MV-4-11 (cell line): Measurements from ENCODE around the gene LRRC75A.
"Not testable (repeated sequence)": the region's sequence is repeated elsewhere in the genome, so short reads cannot be mapped to it uniquely, and the experiment has no call there.

ENCODE experiments used
- DNase-seq: peaks from one replicate; lab custom pipeline; 2025; lab: John Stamatoyannopoulos, UW

The LRRC75A gene

GRCh38 chr17:16398270-16399267 lies 93.4 kb downstream of the LRRC75A start:
- DNase-seq: no peak

DNA sequence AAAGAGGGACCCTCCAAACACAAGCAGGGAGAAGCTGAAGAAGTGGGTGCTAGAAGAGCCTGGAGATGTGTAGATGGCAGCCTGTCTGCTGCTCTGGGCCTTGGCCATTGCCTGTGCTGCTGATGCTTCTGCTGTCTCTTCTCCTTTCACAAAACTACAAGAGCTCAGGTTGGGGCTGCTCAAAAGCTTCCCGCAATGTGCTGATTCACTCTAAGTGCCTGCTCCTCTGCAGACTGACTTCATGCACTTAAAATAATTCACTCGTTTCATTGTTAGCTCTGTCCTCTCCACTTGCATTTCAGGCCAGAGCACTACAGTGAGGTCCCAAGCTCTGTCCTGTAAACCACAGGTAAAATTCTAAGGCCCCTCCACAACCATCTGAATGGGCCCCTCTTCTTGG lies 95.3 kb downstream of the LRRC75A start:
- DNase-seq: not testable (repeated sequence)

DNA sequence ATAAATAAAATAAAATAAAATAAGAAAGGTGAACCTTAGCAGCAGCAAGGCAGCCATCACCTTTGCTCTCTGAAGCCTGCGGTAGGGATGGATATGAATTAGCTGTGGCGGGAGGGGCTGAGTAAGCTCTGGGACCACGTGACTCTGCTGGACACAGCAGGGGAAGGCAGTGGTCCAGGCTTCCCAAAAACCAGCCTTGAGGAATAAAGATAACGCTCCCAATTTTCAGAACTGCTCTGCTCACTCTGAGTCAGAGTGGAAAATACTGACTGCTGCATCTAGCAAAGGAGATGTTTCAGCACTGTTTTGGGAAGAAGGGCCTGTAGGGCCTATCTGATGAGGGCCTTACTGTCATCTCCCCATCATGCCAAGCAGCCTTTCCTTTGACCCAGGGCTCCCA lies 96.1 kb downstream of the LRRC75A start:
- not testable (repeated sequence) for DNase-seq

DNA sequence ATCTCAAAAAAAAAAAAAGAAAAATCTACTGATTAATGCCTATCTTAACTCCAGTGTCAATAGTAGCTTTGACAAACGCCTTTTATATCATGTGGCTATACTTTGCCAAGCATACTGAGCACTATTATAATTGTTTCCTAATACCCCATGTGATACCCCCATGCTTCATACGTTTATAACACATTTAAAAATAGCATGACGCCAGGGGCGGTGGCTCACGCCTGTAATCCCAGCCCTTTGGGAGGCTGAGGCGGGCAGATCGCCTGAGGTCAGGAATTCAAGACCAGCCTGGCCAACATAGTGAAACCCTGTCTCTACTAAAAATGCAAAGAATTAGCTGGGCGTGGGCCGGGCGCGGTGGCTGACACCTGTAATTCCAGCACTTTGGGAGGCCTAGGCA lies 99.5 kb downstream of the LRRC75A start:
- DNase-seq: not testable (repeated sequence)
